ENCODE data around the gene GPATCH3.

The GPATCH3 gene

DNA sequence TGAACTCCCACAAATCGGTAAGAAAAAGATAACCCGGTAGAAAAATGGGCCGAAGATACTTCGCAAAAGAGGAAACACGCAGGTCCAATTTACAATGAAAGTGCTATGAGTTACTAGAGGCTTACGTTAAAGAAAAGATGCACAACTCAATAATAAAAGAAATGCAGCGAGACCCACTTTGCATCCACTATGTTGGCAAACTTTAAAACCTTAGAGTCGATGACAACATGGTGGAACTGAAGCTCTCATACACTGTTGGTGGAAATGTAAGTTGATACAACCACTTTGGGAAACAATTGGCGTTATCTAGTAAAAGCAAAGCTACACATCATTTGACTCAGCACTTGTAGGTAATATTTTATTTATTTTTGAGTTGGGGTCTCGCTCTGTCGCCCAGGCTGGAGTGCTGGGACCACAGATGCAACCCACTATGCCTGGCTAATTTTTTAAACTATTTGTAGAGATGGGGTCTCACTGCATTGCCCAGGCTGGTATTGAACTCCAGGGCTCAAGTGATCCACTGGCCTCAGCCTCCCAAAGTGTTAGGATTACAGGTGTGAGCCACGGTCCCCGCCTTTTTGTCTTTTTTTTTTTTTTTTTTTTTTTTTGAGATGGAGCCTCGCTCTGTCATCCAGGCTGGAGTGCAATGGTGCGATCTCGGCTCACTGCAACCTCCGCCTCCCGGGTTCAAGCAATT is 696 bp upstream of the GPATCH3 start:
- TF ChIP-seq, protein P1, sequence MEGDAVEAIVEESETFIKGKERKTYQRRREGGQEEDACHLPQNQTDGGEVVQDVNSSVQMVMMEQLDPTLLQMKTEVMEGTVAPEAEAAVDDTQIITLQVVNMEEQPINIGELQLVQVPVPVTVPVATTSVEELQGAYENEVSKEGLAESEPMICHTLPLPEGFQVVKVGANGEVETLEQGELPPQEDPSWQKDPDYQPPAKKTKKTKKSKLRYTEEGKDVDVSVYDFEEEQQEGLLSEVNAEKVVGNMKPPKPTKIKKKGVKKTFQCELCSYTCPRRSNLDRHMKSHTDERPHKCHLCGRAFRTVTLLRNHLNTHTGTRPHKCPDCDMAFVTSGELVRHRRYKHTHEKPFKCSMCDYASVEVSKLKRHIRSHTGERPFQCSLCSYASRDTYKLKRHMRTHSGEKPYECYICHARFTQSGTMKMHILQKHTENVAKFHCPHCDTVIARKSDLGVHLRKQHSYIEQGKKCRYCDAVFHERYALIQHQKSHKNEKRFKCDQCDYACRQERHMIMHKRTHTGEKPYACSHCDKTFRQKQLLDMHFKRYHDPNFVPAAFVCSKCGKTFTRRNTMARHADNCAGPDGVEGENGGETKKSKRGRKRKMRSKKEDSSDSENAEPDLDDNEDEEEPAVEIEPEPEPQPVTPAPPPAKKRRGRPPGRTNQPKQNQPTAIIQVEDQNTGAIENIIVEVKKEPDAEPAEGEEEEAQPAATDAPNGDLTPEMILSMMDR (IDR thresholded peaks at IDR 0.05; ENCODE audit: extremely low read depth, missing control alignments), result no peak

DNA sequence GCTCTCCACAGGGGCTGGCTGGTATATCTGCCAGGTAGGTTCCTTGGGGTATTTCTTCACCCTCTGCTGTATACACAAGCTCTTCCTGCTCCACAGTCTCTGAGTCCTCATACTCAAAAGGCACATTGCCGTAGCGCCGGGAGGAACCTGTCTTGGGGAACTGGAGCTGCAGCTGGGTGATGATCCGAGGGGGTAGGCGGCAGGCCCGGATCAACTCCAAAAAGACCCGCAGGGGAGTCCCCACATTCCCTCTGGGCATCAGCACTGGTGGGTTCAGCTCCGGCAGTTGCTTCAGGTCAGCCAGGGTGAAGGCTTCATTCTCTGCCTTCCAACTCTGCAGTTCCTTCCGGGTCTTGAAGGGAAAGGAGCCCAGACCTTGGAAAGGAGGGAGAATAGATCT is 2.9 kb downstream of the GPATCH3 start:
- TF ChIP-seq, protein P1 (IDR thresholded peaks at IDR 0.05; ENCODE audit: extremely low read depth, missing control alignments), result no peak
- DNase-seq (ENCODE audit: low spot score), result no peak

More for the DNA sequence above, 696 bp upstream of the GPATCH3 start:
- DNase-seq (ENCODE audit: low spot score), result no peak

DNA sequence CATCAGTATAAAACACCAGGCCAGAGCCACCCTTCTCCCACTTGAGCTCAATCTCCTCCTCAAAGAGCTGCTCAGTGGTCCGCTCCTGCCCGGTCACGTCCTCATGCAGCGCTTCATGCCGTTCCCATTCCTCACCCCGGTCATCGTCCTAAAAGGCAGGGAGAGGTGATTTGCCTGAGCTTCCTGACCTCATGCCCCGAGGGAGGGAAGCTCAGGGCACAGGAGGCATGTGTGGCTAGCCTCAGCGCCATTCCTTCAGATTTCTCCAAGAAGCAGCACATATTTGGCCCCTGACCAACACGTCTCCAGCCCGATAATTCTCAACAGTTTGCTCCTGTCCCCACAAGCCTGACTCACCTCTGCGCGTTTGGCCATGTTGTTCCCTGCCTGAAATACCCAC is 6.0 kb downstream of the GPATCH3 start:
- no peak for DNase-seq (ENCODE audit: low spot score)
- TF ChIP-seq, protein P1 (IDR thresholded peaks at IDR 0.05; ENCODE audit: extremely low read depth, missing control alignments), result no peak

- TF ChIP-seq, protein P1 (IDR thresholded peaks at IDR 0.05; ENCODE audit: extremely low read depth, missing control alignments), result no peak
- no peak for DNase-seq (ENCODE audit: low spot score)
Observed at GRCh38 chr1:26890467-26890796, 9.8 kb downstream of the GPATCH3 start.

GRCh38 chr1:26889551-26890466 is 10.5 kb downstream of the GPATCH3 start, which contains the start of gene GPN2:
TSS of gene GPN2 (minus strand) at chr1:26890283. CDS start at chr1:26890096, 187 bp downstream.
- TF ChIP-seq, protein P1 (IDR thresholded peaks at IDR 0.05; ENCODE audit: extremely low read depth, missing control alignments), result no peak
- peak; percentile 94 for DNase-seq (ENCODE audit: low spot score)

- TF ChIP-seq, protein P1 (IDR thresholded peaks at IDR 0.05; ENCODE audit: extremely low read depth, missing control alignments), result no peak
- DNase-seq (ENCODE audit: low spot score), result no peak
Observed at GRCh38 chr1:26888231-26888630, 12.0 kb downstream of the GPATCH3 start.

- DNase-seq (ENCODE audit: low spot score), result no peak
- TF ChIP-seq, protein P1 (IDR thresholded peaks at IDR 0.05; ENCODE audit: extremely low read depth, missing control alignments), result peak; percentile 2
Observed at GRCh38 chr1:26887125-26887524, 13.1 kb downstream of the GPATCH3 start.

All from GM20000 (cell line).